ENCODE measurements around the gene POTEI. TPM values are rescaled to one million over a fixed set of nuclear protein-coding genes. Genes with fewer than 3 reads are reported as not detected.
"Not testable (repeated sequence)": the region's sequence is repeated elsewhere in the genome, so short reads cannot be mapped to it uniquely, and the experiment has no call there.

POTEI gene
- total RNA-seq, 2 experiments from 2014 or later = not detected

- H3K27ac ChIP-seq (ENCODE audit: low read depth in 1 of 2, low read length in 2 of 2); H3K4me1 Mint-ChIP-seq (ENCODE audit: low read depth); H3K9me3 Mint-ChIP-seq; H3K27me3 Mint-ChIP-seq; H3K27me3 ChIP-seq (ENCODE audit: control insufficient read depth in 1 of 2, insufficient read depth in 2 of 2, low read length in 2 of 2); H3K9me3 ChIP-seq (ENCODE audit: control insufficient read depth in 1 of 2, insufficient read depth in 1 of 2, low read length in 2 of 2); intact Hi-C loops (cut with DNase I, micrococcal nuclease); CTCF ChIA-PET; H3K36me3 ChIP-seq (ENCODE audit: insufficient read depth, low read length); H3K4me3 ChIP-seq (ENCODE audit: low read length); H3K4me3 Mint-ChIP-seq; ATAC-seq (ENCODE audit: poor library complexity); H3K4me1 ChIP-seq (ENCODE audit: insufficient read depth, low read length); DNase-seq; H3K27ac Mint-ChIP-seq; H3K36me3 Mint-ChIP-seq (ENCODE audit: low read depth); POLR2A ChIA-PET: not testable (repeated sequence)
These were observed 58.8 kb downstream of the POTEI start for GRCh38 chr2:130450366-130450765.

- H3K27ac ChIP-seq (ENCODE audit: low read depth in 1 of 2, low read length in 2 of 2); H3K36me3 Mint-ChIP-seq (ENCODE audit: low read depth); H3K4me1 ChIP-seq (ENCODE audit: insufficient read depth, low read length); H3K27me3 ChIP-seq (ENCODE audit: control insufficient read depth in 1 of 2, insufficient read depth in 2 of 2, low read length in 2 of 2); H3K4me1 Mint-ChIP-seq (ENCODE audit: low read depth); H3K9me3 ChIP-seq (ENCODE audit: control insufficient read depth in 1 of 2, insufficient read depth in 1 of 2, low read length in 2 of 2); ATAC-seq (ENCODE audit: poor library complexity); intact Hi-C loops (cut with DNase I, micrococcal nuclease); H3K9me3 Mint-ChIP-seq; H3K4me3 ChIP-seq (ENCODE audit: low read length); CTCF ChIA-PET; H3K36me3 ChIP-seq (ENCODE audit: insufficient read depth, low read length); POLR2A ChIA-PET; H3K27ac Mint-ChIP-seq; H3K4me3 Mint-ChIP-seq: not testable (repeated sequence)
- DNase-seq = peak in 6 of 14 experiments; percentile 1 to 35 (median 16)
- peaks cover 18% of the 10 kb centered on the region for H3K27me3 Mint-ChIP-seq
These were observed 81.5 kb downstream of the POTEI start for GRCh38 chr2:130427631-130428030.

GRCh38 chr2:130418845-130419244, 90.3 kb downstream of the POTEI start:
- H3K4me1 Mint-ChIP-seq (ENCODE audit: low read depth); H3K4me1 ChIP-seq (ENCODE audit: insufficient read depth, low read length); H3K27ac Mint-ChIP-seq; H3K4me3 ChIP-seq (ENCODE audit: low read length); intact Hi-C loops (cut with DNase I, micrococcal nuclease); H3K27ac ChIP-seq (ENCODE audit: low read depth in 1 of 2, low read length in 2 of 2); ATAC-seq (ENCODE audit: poor library complexity); H3K4me3 Mint-ChIP-seq; H3K36me3 ChIP-seq (ENCODE audit: insufficient read depth, low read length); H3K9me3 Mint-ChIP-seq; DNase-seq; H3K27me3 ChIP-seq (ENCODE audit: control insufficient read depth in 1 of 2, insufficient read depth in 2 of 2, low read length in 2 of 2); POLR2A ChIA-PET; H3K9me3 ChIP-seq (ENCODE audit: control insufficient read depth in 1 of 2, insufficient read depth in 1 of 2, low read length in 2 of 2); H3K27me3 Mint-ChIP-seq; H3K36me3 Mint-ChIP-seq (ENCODE audit: low read depth); CTCF ChIA-PET: not testable (repeated sequence)

GRCh38 chr2:130416693-130417092, 92.4 kb downstream of the POTEI start:
- DNase-seq = peak in 1 of 14 experiments; percentile 31
- H3K27me3 ChIP-seq (ENCODE audit: control insufficient read depth in 1 of 2, insufficient read depth in 2 of 2, low read length in 2 of 2); H3K9me3 Mint-ChIP-seq; POLR2A ChIA-PET; H3K27me3 Mint-ChIP-seq; intact Hi-C loops (cut with DNase I, micrococcal nuclease); H3K4me1 Mint-ChIP-seq (ENCODE audit: low read depth); CTCF ChIA-PET; ATAC-seq (ENCODE audit: poor library complexity); H3K4me3 ChIP-seq (ENCODE audit: low read length); H3K4me3 Mint-ChIP-seq; H3K9me3 ChIP-seq (ENCODE audit: control insufficient read depth in 1 of 2, insufficient read depth in 1 of 2, low read length in 2 of 2); H3K36me3 Mint-ChIP-seq (ENCODE audit: low read depth); H3K27ac ChIP-seq (ENCODE audit: low read depth in 1 of 2, low read length in 2 of 2); H3K36me3 ChIP-seq (ENCODE audit: insufficient read depth, low read length); H3K4me1 ChIP-seq (ENCODE audit: insufficient read depth, low read length); H3K27ac Mint-ChIP-seq: not testable (repeated sequence)

Other genes starting within 250 kb of the POTEI start
- 10 to 100 TPM; 81.7 to 88.1 TPM for gene IMP4, start 166.4 kb downstream of the POTEI start, total RNA-seq
- gene PTPN18, start 153.3 kb downstream of the POTEI start, total RNA-seq = 10 to 100 TPM; 27.6 to 27.8 TPM
- gene CFC1B, start 11.9 kb upstream of the POTEI start, total RNA-seq = not detected
- not detected for gene CFC1, start 90.2 kb upstream of the POTEI start, total RNA-seq
- not detected for gene POTEJ, start 102.1 kb upstream of the POTEI start, total RNA-seq
- gene GPR148, start 219.7 kb upstream of the POTEI start, total RNA-seq = not detected
- not detected for gene AMER3, start 246.2 kb upstream of the POTEI start, total RNA-seq